Measurements from ENCODE around the gene ST14. TPM values are rescaled to one million over a fixed set of nuclear protein-coding genes. Genes with fewer than 3 reads are reported as not detected.

ST14 gene
- total and polyA plus RNA-seq, 2 donors (not counting 1 experiment from before 2014, with no cell fraction given): 36.2 to 52.2 TPM

DNA sequence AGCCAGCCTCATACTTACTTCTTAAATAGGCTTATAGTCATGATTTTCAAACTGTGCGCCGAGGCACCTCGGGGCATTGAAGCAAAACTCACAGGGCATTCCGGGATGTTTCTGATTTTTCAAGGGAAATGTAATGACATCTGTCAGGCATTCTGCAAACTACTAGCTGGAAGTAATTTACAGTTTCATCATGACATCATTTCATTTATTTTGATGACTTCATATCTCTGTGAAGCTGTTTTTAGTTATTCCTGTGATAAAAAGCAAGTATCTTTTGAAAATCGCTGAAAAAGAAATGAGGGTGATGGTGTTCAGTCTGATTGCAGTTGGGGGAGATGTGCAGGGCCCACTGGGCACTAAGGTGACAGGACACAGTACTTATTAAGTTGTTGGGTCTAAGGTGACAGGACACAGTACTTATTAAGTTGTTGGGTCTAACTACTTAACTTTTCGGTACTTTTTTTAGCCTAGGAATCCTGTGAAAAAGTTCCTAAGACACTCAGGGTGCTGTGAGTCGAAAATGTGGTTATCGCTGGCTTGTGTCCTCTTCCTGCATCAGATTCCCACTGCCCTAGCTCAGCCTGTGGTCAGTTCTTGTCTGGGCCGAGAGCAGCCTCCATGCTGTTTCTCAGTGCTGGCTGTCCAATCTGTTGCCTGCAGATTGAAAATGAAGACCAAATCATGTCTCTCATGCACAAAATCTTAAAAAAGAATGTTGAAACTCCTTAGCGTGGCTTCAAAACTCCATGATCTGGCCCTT, 47.3 kb upstream of the ST14 start:
- peaks cover 0 to 35% of the 10 kb centered on the region in 2 experiments for H3K36me3 ChIP-seq (replicated peaks in 1 of 2; ENCODE audit: control extremely low read depth in 1 of 2, control insufficient read depth in 1 of 2, extremely low read depth in 1 of 2, insufficient read depth in 2 of 2, low read length in 1 of 2)
- H4K20me1 ChIP-seq (ENCODE audit: control insufficient read depth, insufficient read depth, low read length, poor library complexity, severe bottlenecking): no peaks in the 10 kb centered on the region
- peaks cover 26 to 34% of the 10 kb centered on the region in 2 donors for H3K4me1 ChIP-seq (ENCODE audit: control insufficient read depth in 2 of 2, insufficient read depth in 2 of 2, low read length in 2 of 2)
- no peaks in the 10 kb centered on the region for H3K27me3 ChIP-seq (replicated peaks in 1 of 4; ENCODE audit: control extremely low read depth in 1 of 4, control insufficient read depth in 3 of 4, insufficient read depth in 4 of 4, low read length in 3 of 4)
- Mint-ChIP-seq H3K4me1 (peaks cover 32% of the 10 kb centered on the region), H3K27ac (no peak overlapping the region), H3K27me3 (no peaks in the 10 kb centered on the region), H3K4me3 (no peak overlapping the region), H3K9me3 (ENCODE audit: insufficient read depth) (no peaks in the 10 kb centered on the region)
- no peak overlapping the region for H2AFZ ChIP-seq (ENCODE audit: insufficient read depth, low read depth, low read length, poor library complexity, severe bottlenecking)
- H3K4me2 ChIP-seq (replicated peaks; ENCODE audit: low read depth, low read length, poor library complexity, severe bottlenecking): no peak overlapping the region
- peak overlapping the region in 1 of 2 donors; percentile 13 for H3K27ac ChIP-seq (ENCODE audit: low read length in 2 of 2)
- intact Hi-C loops (cut with micrococcal nuclease): no loop called here
- H3K79me2 ChIP-seq (ENCODE audit: control insufficient read depth, insufficient read depth, low read length): peaks cover 43% of the 10 kb centered on the region
- no peak overlapping the region for H3K4me3 ChIP-seq (ENCODE audit: control extremely low read depth in 1 of 5, extremely low read depth in 1 of 5, insufficient read depth in 1 of 5, low read depth in 2 of 5, low read length in 4 of 5)
- TF ChIP-seq CTCF (IDR thresholded peaks at IDR 0.05) (no peak), EZH2 (IDR thresholded peaks at IDR 0.05; ENCODE audit: borderline replicate concordance, insufficient read depth, low read depth, low read length, poor library complexity, severe bottlenecking) (no peak)
- H3K9me3 ChIP-seq (ENCODE audit: control extremely low read depth in 1 of 3, control insufficient read depth in 2 of 3, insufficient read depth in 1 of 3, low read length in 2 of 3): no peaks in the 10 kb centered on the region
- H3K9ac ChIP-seq (ENCODE audit: low read length): no peak overlapping the region
- WGBS (ENCODE audit: insufficient coverage): 91% methylated on average over 6 of the region's 10 CpGs
- DNase-seq (no peak), ATAC-seq (ENCODE audit: low read depth) (no peak)
- ChIA-PET CTCF (interaction anchor here (1.2 kb wide), 1 partner anchor 20 kb away, joined by 4 read pairs; no protein-coding TSS in a partner anchor), POLR2A (no interaction called here)

DNA sequence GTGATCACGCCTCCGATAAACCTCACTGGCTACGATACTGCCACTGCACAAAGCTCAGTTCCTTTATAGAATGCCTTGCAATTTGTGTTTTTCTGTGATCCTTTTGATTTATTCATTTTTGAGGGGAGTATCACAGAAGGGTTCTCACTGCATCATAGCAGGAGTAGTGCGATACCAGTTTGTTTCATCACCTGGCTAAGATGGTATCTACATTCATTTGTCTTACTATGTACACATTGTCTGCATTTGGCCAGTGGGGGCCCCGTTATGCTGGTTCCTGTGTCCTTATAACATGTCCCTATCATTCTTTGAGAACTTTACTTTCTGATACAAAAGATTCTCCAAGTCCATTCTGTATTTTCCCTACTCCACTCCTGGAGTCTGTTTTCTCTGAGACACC, 45.3 kb upstream of the ST14 start:
- 90% methylated on average over 1 of the region's 5 CpGs for WGBS (ENCODE audit: insufficient coverage)
- DNase-seq (no peak), ATAC-seq (ENCODE audit: low read depth) (no peak)
- Histone ChIP-seq H4K20me1 (ENCODE audit: control insufficient read depth, insufficient read depth, low read length, poor library complexity, severe bottlenecking) (no peaks in the 10 kb centered on the region), H3K4me2 (replicated peaks; ENCODE audit: low read depth, low read length, poor library complexity, severe bottlenecking) (peak overlapping the region; percentile 23), H3K36me3 (replicated peaks in 1 of 2; ENCODE audit: control extremely low read depth in 1 of 2, control insufficient read depth in 1 of 2, extremely low read depth in 1 of 2, insufficient read depth in 2 of 2, low read length in 1 of 2) (peaks cover 0 to 35% of the 10 kb centered on the region in 2 experiments), H2AFZ (ENCODE audit: insufficient read depth, low read depth, low read length, poor library complexity, severe bottlenecking) (no peak overlapping the region), H3K27ac (ENCODE audit: low read length in 2 of 2) (peak overlapping the region; percentile 19 to 40), H3K4me3 (ENCODE audit: control extremely low read depth in 1 of 5, extremely low read depth in 1 of 5, insufficient read depth in 1 of 5, low read depth in 2 of 5, low read length in 4 of 5) (no peak overlapping the region), H3K9ac (ENCODE audit: low read length) (no peak overlapping the region), H3K79me2 (ENCODE audit: control insufficient read depth, insufficient read depth, low read length) (peaks cover 42% of the 10 kb centered on the region), H3K27me3 (replicated peaks in 1 of 4; ENCODE audit: control extremely low read depth in 1 of 4, control insufficient read depth in 3 of 4, insufficient read depth in 4 of 4, low read length in 3 of 4) (no peaks in the 10 kb centered on the region), H3K9me3 (ENCODE audit: control extremely low read depth in 1 of 3, control insufficient read depth in 2 of 3, insufficient read depth in 1 of 3, low read length in 2 of 3) (no peaks in the 10 kb centered on the region), H3K4me1 (ENCODE audit: control insufficient read depth in 2 of 2, insufficient read depth in 2 of 2, low read length in 2 of 2) (peaks cover 45 to 54% of the 10 kb centered on the region in 2 donors)
- peak overlapping the region; percentile 79 for H3K27ac Mint-ChIP-seq
- TF ChIP-seq EZH2 (IDR thresholded peaks at IDR 0.05; ENCODE audit: borderline replicate concordance, insufficient read depth, low read depth, low read length, poor library complexity, severe bottlenecking) (no peak), CTCF (IDR thresholded peaks at IDR 0.05) (no peak)
- H3K9me3 Mint-ChIP-seq (ENCODE audit: insufficient read depth): no peaks in the 10 kb centered on the region
- intact Hi-C loops (cut with micrococcal nuclease): no loop called here
- peak overlapping the region; percentile 55 for H3K4me3 Mint-ChIP-seq
- CTCF ChIA-PET: interaction anchor here (0.9 to 11.3 kb wide), 3 partner anchors 18 to 190 kb away, joined by 4 to 125 read pairs (median 7); no protein-coding TSS in a partner anchor
- POLR2A ChIA-PET: no interaction called here
- no peaks in the 10 kb centered on the region for H3K27me3 Mint-ChIP-seq
- H3K4me1 Mint-ChIP-seq: peaks cover 47% of the 10 kb centered on the region
